Progenitor cell of endocrine pancreas (in vitro differentiated cells): ENCODE results near the gene CAPG. TPM values are rescaled to one million over a fixed set of nuclear protein-coding genes. Genes with fewer than 3 reads are reported as not detected.
A peak's percentile ranks its signal among the peaks of the same experiment; 100 is the strongest.

ENCODE experiments used
- DNase-seq: peaks from one replicate; pipeline ENCODE4 v3.0.0; 2021; ENCODE audit warnings: low spot score; ENCODE audit not compliant: unreplicated experiment
- H3K27ac Mint-ChIP-seq: 2 replicates; pipeline ENCODE4 v1.8.0; 2021; ENCODE audit warnings: mild to moderate bottlenecking, moderate library complexity, mixed read lengths
- H3K27me3 Mint-ChIP-seq: 2 replicates; pipeline ENCODE4 v1.8.0; 2021; ENCODE audit warnings: mixed read lengths
- H3K36me3 Mint-ChIP-seq: 2 replicates; pipeline ENCODE4 v1.8.0; 2022; ENCODE audit warnings: mixed read lengths; ENCODE audit not compliant: insufficient read depth
- H3K4me1 Mint-ChIP-seq: 2 replicates; pipeline ENCODE4 v1.8.0; 2021; ENCODE audit warnings: low read depth, mixed read lengths
- H3K4me3 Mint-ChIP-seq: 2 replicates; pipeline ENCODE4 v1.8.0; 2021; ENCODE audit warnings: low read depth, mild to moderate bottlenecking, moderate library complexity, mixed read lengths
- H3K9me3 Mint-ChIP-seq: 2 replicates; pipeline ENCODE4 v1.8.0; 2021; ENCODE audit warnings: low read depth, mixed read lengths
- CTCF ChIP-seq: fragments of 200-600 bp; sonication (generic); IDR thresholded peaks from one replicate; pipeline ENCODE4 v1.5.0; 2021; ENCODE audit warnings: antibody characterized with exemption, mild to moderate bottlenecking; ENCODE audit not compliant: unreplicated experiment
- total RNA-seq: library from RNA; stranded (reverse); gene quantifications from 2 replicates; pipeline ENCODE4 v1.2.1, GENCODE V29; 2021

CAPG gene
- total RNA-seq, 1 donor from 2014 or later = 56.1 TPM

- H3K9me3 Mint-ChIP-seq = no peaks in the 10 kb centered on the region
- no peaks in the 10 kb centered on the region for H3K36me3 Mint-ChIP-seq
- no peak for DNase-seq
- peaks cover 34% of the 10 kb centered on the region for H3K4me1 Mint-ChIP-seq
- peak overlapping the region; percentile 7 for H3K4me3 Mint-ChIP-seq
- H3K27ac Mint-ChIP-seq = peak overlapping the region; percentile 93
- no peaks in the 10 kb centered on the region for H3K27me3 Mint-ChIP-seq
- no peak for TF ChIP-seq CTCF
These were observed 11.9 kb upstream of the CAPG start for GRCh38 chr2:85422072-85422457.

GRCh38 chr2:85421260-85422071, 11.3 kb upstream of the CAPG start:
- H3K4me1 Mint-ChIP-seq = peaks cover 34% of the 10 kb centered on the region
- DNase-seq = no peak
- H3K27me3 Mint-ChIP-seq = no peaks in the 10 kb centered on the region
- H3K36me3 Mint-ChIP-seq = no peaks in the 10 kb centered on the region
- no peaks in the 10 kb centered on the region for H3K9me3 Mint-ChIP-seq
- peak overlapping the region; percentile 7 for H3K4me3 Mint-ChIP-seq
- peak overlapping the region; percentile 93 for H3K27ac Mint-ChIP-seq
- TF ChIP-seq CTCF = no peak

- TF ChIP-seq CTCF = peak; percentile 100
- DNase-seq = peak; percentile 95
- peak overlapping the region; percentile 93 for H3K27ac Mint-ChIP-seq
- peaks cover 34% of the 10 kb centered on the region for H3K4me1 Mint-ChIP-seq
- no peaks in the 10 kb centered on the region for H3K9me3 Mint-ChIP-seq
- H3K4me3 Mint-ChIP-seq = peak overlapping the region; percentile 57
- no peaks in the 10 kb centered on the region for H3K27me3 Mint-ChIP-seq
- H3K36me3 Mint-ChIP-seq = no peaks in the 10 kb centered on the region
These were observed 10.5 kb upstream of the CAPG start for GRCh38 chr2:85420536-85421259.

GRCh38 chr2:85419009-85419675, 9.0 kb upstream of the CAPG start:
- H3K4me3 Mint-ChIP-seq = peak overlapping the region; percentile 91
- no peaks in the 10 kb centered on the region for H3K36me3 Mint-ChIP-seq
- peak overlapping the region; percentile 93 for H3K27ac Mint-ChIP-seq
- H3K9me3 Mint-ChIP-seq = no peaks in the 10 kb centered on the region
- DNase-seq = no peak
- H3K4me1 Mint-ChIP-seq = peaks cover 34% of the 10 kb centered on the region
- H3K27me3 Mint-ChIP-seq = peaks cover 3% of the 10 kb centered on the region
- no peak for TF ChIP-seq CTCF
